HUES64 (cell line): ENCODE measurements around the gene STIM1.

Source experiments
- H3K27ac ChIP-seq: 2 replicates; pipeline ENCODE4 v1.7.0; 2013; ENCODE audit warnings: low read depth, low read length, inconsistent platforms
- H3K27me3 ChIP-seq: 2 replicates; pipeline ENCODE4 v1.6.1; 2013; ENCODE audit warnings: mild to moderate bottlenecking, low read length; ENCODE audit not compliant: insufficient read depth
- H3K36me3 ChIP-seq: 2 replicates; pipeline ENCODE4 v1.6.1; 2013; ENCODE audit warnings: mild to moderate bottlenecking, low read length; ENCODE audit not compliant: insufficient read depth
- H3K4me1 ChIP-seq: 2 replicates; pipeline ENCODE4 v1.6.1; 2013; ENCODE audit warnings: mild to moderate bottlenecking, low read length, moderate library complexity; ENCODE audit not compliant: insufficient read depth
- H3K4me3 ChIP-seq: 2 replicates; pipeline ENCODE4 v1.5.1; 2013; ENCODE audit warnings: mild to moderate bottlenecking, low read length, moderate library complexity
- H3K9ac ChIP-seq: 2 replicates; pipeline ENCODE4 v1.6.1; 2013; ENCODE audit warnings: mild to moderate bottlenecking, low read depth, low read length
- H3K9me3 ChIP-seq: 2 replicates; pipeline ENCODE4 v1.6.1; 2013; ENCODE audit warnings: low read depth, low read length; ENCODE audit not compliant: insufficient read depth
- WGBS: fragments of 150-250, 120-280 bp; methylation state at CpG from one replicate; pipeline ENCODE4 v1.1.7; 2013; ENCODE audit warnings: missing lambda C conversion rate; 5-methylcytosine and 5-hydroxymethylcytosine counted together

Gene STIM1

DNA sequence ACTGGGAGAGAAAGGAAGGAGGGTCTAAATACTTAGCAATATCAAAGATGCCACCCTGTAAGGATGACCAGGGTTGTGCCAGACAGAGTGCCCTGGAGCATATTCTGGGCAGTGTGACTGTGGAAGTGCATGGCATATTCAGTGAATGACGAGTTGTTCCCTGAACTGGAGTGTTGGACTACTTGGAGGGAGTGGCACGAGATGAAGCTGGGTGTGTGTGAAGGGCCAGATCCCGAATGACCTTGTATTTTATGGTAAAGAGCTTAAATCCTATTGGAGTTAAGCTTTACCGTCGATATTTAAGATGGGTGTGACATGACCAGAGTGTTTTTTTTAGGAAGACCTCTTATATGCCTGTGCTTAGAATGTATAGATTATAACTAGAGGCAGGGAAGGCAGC, 48.8 kb downstream of the STIM1 start:
- Histone ChIP-seq H3K27ac (no peak overlapping the region), H3K4me3 (no peak overlapping the region), H3K4me1 (peaks cover 11% of the 10 kb centered on the region; the same call in 1 of the 2 replicates), H3K36me3 (no peaks in the 10 kb centered on the region), H3K9me3 (0 out of 2 replicates have a peak, but pooled peaks cover 4% of the 10 kb centered on the region), H3K27me3 (no peaks in the 10 kb centered on the region), H3K9ac (no peak overlapping the region)
- 88% methylated on average over 5 of the region's 5 CpGs for WGBS

DNA sequence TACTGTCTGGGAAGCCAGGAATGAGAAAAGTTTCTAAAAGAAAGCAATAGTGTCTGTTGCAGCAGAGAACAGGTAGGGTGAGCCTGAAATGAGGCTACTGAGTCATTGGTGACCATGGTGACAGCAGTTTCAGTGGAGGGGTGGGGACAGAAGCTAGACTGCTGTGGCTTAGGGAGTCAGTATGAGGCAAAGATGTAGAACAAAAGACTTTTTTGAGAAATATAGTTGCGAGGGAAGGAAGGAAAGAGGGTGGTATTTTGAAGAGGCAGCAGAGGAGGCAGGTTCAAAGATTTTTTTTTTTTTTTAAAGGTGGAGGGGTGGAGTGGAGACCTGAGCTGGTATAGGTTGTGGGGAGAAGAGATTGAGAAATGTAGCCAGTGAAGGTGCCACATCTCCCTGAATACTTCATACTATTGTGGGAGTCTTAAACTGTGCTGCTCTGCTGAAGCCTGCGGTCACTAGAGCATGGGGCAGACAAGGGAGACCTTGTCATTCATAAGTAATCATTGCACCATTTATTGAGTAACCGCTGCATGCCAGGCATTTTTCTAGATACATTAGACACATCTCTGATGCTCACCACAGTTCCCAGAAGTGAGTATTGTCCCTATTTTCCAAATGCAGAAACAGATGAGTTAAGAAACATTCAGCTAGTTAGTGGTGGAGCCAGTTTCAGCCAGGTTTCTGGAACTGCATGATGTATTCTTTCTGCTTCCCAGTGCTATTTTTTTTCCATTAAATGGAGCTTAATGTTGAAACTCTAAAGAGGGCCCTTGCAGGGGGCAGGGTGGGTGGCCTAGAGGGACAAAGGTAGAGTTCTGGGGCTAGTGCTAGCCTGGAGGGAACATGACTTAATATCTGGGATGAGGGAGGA, 49.9 kb downstream of the STIM1 start:
- WGBS = 87% methylated on average over 3 of the region's 3 CpGs
- no peak overlapping the region for H3K9ac ChIP-seq
- no peaks in the 10 kb centered on the region for H3K36me3 ChIP-seq
- no peak overlapping the region for H3K27ac ChIP-seq
- H3K27me3 ChIP-seq = no peaks in the 10 kb centered on the region
- no peak overlapping the region for H3K4me3 ChIP-seq
- peaks cover 11% of the 10 kb centered on the region; the same call in 1 of the 2 replicates for H3K4me1 ChIP-seq
- H3K9me3 ChIP-seq = 0 out of 2 replicates have a peak, but pooled peaks cover 3% of the 10 kb centered on the region

- WGBS = 88% methylated on average over 1 of the region's 2 CpGs
- Histone ChIP-seq H3K9me3 (no peaks in the 10 kb centered on the region), H3K27me3 (no peaks in the 10 kb centered on the region), H3K4me3 (no peak overlapping the region), H3K4me1 (peaks cover 11% of the 10 kb centered on the region; the same call in 1 of the 2 replicates), H3K36me3 (no peaks in the 10 kb centered on the region), H3K27ac (no peak overlapping the region), H3K9ac (no peak overlapping the region)
Measured at GRCh38 chr11:3906166-3906565, 50.7 kb downstream of the STIM1 start.

- Histone ChIP-seq H3K4me1 (peaks cover 11% of the 10 kb centered on the region; the same call in 1 of the 2 replicates), H3K9ac (no peak overlapping the region), H3K9me3 (no peaks in the 10 kb centered on the region), H3K4me3 (no peak overlapping the region), H3K27ac (no peak overlapping the region), H3K36me3 (no peaks in the 10 kb centered on the region), H3K27me3 (no peaks in the 10 kb centered on the region)
- 85% methylated on average over 2 of the region's 2 CpGs for WGBS
Measured at GRCh38 chr11:3907590-3907989, 52.1 kb downstream of the STIM1 start.

- Histone ChIP-seq H3K27me3 (no peaks in the 10 kb centered on the region), H3K9me3 (no peaks in the 10 kb centered on the region), H3K27ac (no peak overlapping the region), H3K9ac (no peak overlapping the region), H3K4me1 (peaks cover 11% of the 10 kb centered on the region; the same call in 1 of the 2 replicates), H3K4me3 (no peak overlapping the region), H3K36me3 (no peaks in the 10 kb centered on the region)
- WGBS = 82% methylated on average over 3 of the region's 3 CpGs
Measured at GRCh38 chr11:3909901-3910300, 54.4 kb downstream of the STIM1 start.

GRCh38 chr11:3911908-3912505, 56.5 kb downstream of the STIM1 start:
- Histone ChIP-seq H3K36me3 (no peaks in the 10 kb centered on the region), H3K27me3 (no peaks in the 10 kb centered on the region), H3K27ac (no peak overlapping the region), H3K9ac (no peak overlapping the region), H3K4me1 (no peaks in the 10 kb centered on the region), H3K4me3 (no peak overlapping the region), H3K9me3 (no peaks in the 10 kb centered on the region)
- WGBS = 94% methylated on average over 3 of the region's 3 CpGs

- Histone ChIP-seq H3K27me3 (no peaks in the 10 kb centered on the region), H3K9me3 (no peaks in the 10 kb centered on the region), H3K36me3 (no peaks in the 10 kb centered on the region), H3K4me3 (no peak overlapping the region), H3K9ac (no peak overlapping the region), H3K27ac (no peak overlapping the region), H3K4me1 (no peaks in the 10 kb centered on the region)
- no CpG with 5 or more reads among the region's 5 CpGs for whole genome bisulfite sequencing
Measured at GRCh38 chr11:3913921-3914320, 58.5 kb downstream of the STIM1 start.

GRCh38 chr11:3914805-3915204, 59.3 kb downstream of the STIM1 start:
- 100% methylated on average over 1 of the region's 1 CpG for WGBS
- H3K4me1 ChIP-seq = no peaks in the 10 kb centered on the region
- no peak overlapping the region for H3K27ac ChIP-seq
- no peak overlapping the region for H3K4me3 ChIP-seq
- H3K9ac ChIP-seq = no peak overlapping the region
- H3K27me3 ChIP-seq = no peaks in the 10 kb centered on the region
- H3K36me3 ChIP-seq = no peaks in the 10 kb centered on the region
- H3K9me3 ChIP-seq = no peaks in the 10 kb centered on the region

DNA sequence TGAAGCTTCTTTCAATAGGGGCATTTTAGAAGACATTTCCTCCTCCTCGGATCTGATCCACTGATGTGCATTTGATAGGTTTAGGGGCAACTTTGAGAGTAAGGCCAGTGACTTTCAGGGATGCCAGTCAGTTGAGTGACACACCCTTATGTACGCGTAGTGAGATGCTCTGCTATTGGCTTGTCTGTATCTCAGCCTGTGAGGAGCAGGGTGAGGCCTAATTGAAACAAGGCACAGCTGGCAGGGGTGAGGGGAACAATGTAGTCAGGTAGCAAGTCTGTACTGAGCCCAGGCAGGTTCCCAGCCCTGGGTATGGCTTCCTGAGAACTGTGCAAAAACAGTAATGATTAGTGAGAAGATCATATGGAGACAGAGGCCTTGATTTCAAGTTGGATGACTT, 61.5 kb downstream of the STIM1 start:
- H3K4me1 ChIP-seq = no peaks in the 10 kb centered on the region
- H3K36me3 ChIP-seq = no peaks in the 10 kb centered on the region
- H3K9me3 ChIP-seq = 0 out of 2 replicates have a peak, but pooled peaks cover 3% of the 10 kb centered on the region
- H3K9ac ChIP-seq = no peak overlapping the region
- H3K4me3 ChIP-seq = no peak overlapping the region
- 93% methylated on average over 3 of the region's 3 CpGs for WGBS
- H3K27ac ChIP-seq = no peak overlapping the region
- no peaks in the 10 kb centered on the region for H3K27me3 ChIP-seq

GRCh38 chr11:3920148-3920852, 64.8 kb downstream of the STIM1 start:
- no peaks in the 10 kb centered on the region for H3K4me1 ChIP-seq

DNA sequence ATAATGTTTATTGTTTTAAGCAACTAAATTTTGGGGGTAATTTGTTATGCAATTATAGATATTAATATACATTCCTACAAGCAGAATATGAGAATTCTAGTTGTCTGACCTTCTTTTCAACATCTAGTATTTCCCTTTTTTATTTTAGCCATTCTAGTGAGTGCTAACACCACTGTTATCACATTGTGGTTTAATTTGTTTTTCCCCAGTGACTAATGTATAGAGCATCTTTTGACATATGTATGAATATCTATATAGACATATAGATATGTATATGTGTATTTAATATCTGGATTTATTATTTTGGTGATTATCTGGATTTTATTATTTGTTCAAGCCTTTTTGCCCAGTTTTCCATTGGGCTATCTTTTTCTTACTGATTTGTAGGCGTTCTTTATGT, 66.6 kb downstream of the STIM1 start:
- H3K27ac ChIP-seq = no peak overlapping the region
- H3K9ac ChIP-seq = no peak overlapping the region
- 0 out of 2 replicates have a peak, but pooled peaks cover 8% of the 10 kb centered on the region for H3K9me3 ChIP-seq
- 80% methylated on average over 1 of the region's 1 CpG for WGBS
- H3K4me1 ChIP-seq = no peaks in the 10 kb centered on the region
- H3K36me3 ChIP-seq = no peaks in the 10 kb centered on the region
- H3K27me3 ChIP-seq = no peaks in the 10 kb centered on the region
- H3K4me3 ChIP-seq = no peak overlapping the region

More at GRCh38 chr11:3920148-3920852, 64.8 kb downstream of the STIM1 start:
- Histone ChIP-seq H3K9me3 (0 out of 2 replicates have a peak, but pooled peaks cover 8% of the 10 kb centered on the region), H3K27me3 (no peaks in the 10 kb centered on the region), H3K9ac (no peak overlapping the region), H3K4me3 (no peak overlapping the region), H3K36me3 (no peaks in the 10 kb centered on the region), H3K27ac (no peak overlapping the region)
- 94% methylated on average over 2 of the region's 2 CpGs for WGBS
